Transverse colon (tissue), 4 donors: ENCODE results near the gene TRIM16.
"Not testable (repeated sequence)": the region's sequence is repeated elsewhere in the genome, so short reads cannot be mapped to it uniquely, and the experiment has no call there.

Experiments used
- CTCF ChIP-seq, 5 experiments: fragments of 200-600 bp in 3 of 5; fragments of 450-650 bp in 2 of 5; sonication (generic) in 3 of 5; IDR thresholded peaks; 1 replicate in 2 of 5; 2 replicates in 3 of 5; pipeline ENCODE4 v1.5.1; 2016 to 2017; ENCODE audit warnings: antibody characterized with exemption in 5 of 5, inconsistent platforms in 3 of 5, mild to moderate bottlenecking in 2 of 5, moderate library complexity in 1 of 5
- EP300 ChIP-seq: sonication (generic); formaldehyde crosslinking; IDR thresholded peaks from one replicate; pipeline ENCODE4 v1.6.1; 2017; ENCODE audit warnings: antibody characterized with exemption, low read depth
- POLR2A ChIP-seq: fragments of 450-650 bp; IDR thresholded peaks from one replicate; pipeline ENCODE4 v1.6.1; 2016; ENCODE audit warnings: antibody characterized with exemption, mild to moderate bottlenecking, moderate library complexity
- POLR2AphosphoS5 ChIP-seq, 3 donors: sonication (generic); formaldehyde crosslinking; IDR thresholded peaks; one replicate each; pipeline ENCODE4 v1.6.1; 2016; ENCODE audit warnings: antibody characterized with exemption in 3 of 3

GRCh38 chr17:15591986-15592385 is 92.1 kb downstream of the TRIM16 start:
- TF ChIP-seq POLR2AphosphoS5 (IDR thresholded peaks at IDR 0.05); CTCF (IDR thresholded peaks at IDR 0.05); POLR2A; EP300: not testable (repeated sequence)
